ENCODE measurements around the gene RIIAD1. TPM values are rescaled to one million over a fixed set of nuclear protein-coding genes. Genes with fewer than 3 reads are reported as not detected.

The RIIAD1 gene
- total RNA-seq, 1 experiment from 2014 or later = not detected

DNA sequence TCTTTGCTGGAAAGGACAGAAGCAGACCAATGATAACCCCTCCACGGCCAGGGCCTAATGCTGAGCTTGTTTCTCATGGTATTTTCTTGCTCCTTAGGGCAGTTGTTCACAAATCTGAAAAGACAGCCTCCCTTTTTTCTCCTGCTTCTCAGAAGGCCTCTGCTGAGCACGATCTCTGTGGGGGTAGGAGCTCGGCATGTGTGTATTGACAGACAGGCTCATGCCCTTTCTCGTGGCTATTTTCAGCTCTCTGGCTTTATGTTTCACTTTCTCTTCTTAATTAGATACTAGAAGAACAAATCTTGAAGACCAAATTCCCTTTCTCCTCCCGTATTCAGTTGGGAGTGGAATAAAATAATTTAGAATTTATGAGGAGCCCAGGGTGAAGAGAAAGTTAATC lies 768 bp upstream of the RIIAD1 start:
- Histone ChIP-seq H3K9me3 (ENCODE audit: control insufficient read depth, insufficient read depth, low read depth, low read length) (no peaks in the 10 kb centered on the region), H3K4me1 (ENCODE audit: control insufficient read depth, insufficient read depth, low read length) (peaks cover 7% of the 10 kb centered on the region), H3K27ac (ENCODE audit: low read length) (peak overlapping the region; percentile 65), H3K36me3 (ENCODE audit: control insufficient read depth, insufficient read depth, low read length) (no peaks in the 10 kb centered on the region), H3K27me3 (ENCODE audit: control insufficient read depth, insufficient read depth, low read length) (peaks cover 10% of the 10 kb centered on the region), H3K4me3 (ENCODE audit: low read depth in 2 of 2, low read length in 2 of 2) (peak overlapping the region; percentile 47 to 61)
- DNase-seq (ENCODE audit: low read depth, low spot score) (no peak), ATAC-seq (peak; percentile 33)
- intact Hi-C loops (cut with micrococcal nuclease; ENCODE audit: unreplicated experiment) (no loop called here), in situ Hi-C loops (cut with HindIII; ENCODE audit: low pct_unique_long_range_greater_than_20kb, low sequenced_read_pairs) (no loop called here)
- CTCF ChIA-PET = interaction anchor here (0.8 kb wide), 1 partner anchor 127 kb away, joined by 3 read pairs; no protein-coding TSS in a partner anchor
- BruUV-seq (replicated peaks) = no TSS peak
- no peak for TF ChIP-seq SIN3A (IDR thresholded peaks at IDR 0.05; ENCODE audit: borderline replicate concordance, insufficient read depth, low read depth, low read length)
- TF ChIP-seq, protein P1, sequence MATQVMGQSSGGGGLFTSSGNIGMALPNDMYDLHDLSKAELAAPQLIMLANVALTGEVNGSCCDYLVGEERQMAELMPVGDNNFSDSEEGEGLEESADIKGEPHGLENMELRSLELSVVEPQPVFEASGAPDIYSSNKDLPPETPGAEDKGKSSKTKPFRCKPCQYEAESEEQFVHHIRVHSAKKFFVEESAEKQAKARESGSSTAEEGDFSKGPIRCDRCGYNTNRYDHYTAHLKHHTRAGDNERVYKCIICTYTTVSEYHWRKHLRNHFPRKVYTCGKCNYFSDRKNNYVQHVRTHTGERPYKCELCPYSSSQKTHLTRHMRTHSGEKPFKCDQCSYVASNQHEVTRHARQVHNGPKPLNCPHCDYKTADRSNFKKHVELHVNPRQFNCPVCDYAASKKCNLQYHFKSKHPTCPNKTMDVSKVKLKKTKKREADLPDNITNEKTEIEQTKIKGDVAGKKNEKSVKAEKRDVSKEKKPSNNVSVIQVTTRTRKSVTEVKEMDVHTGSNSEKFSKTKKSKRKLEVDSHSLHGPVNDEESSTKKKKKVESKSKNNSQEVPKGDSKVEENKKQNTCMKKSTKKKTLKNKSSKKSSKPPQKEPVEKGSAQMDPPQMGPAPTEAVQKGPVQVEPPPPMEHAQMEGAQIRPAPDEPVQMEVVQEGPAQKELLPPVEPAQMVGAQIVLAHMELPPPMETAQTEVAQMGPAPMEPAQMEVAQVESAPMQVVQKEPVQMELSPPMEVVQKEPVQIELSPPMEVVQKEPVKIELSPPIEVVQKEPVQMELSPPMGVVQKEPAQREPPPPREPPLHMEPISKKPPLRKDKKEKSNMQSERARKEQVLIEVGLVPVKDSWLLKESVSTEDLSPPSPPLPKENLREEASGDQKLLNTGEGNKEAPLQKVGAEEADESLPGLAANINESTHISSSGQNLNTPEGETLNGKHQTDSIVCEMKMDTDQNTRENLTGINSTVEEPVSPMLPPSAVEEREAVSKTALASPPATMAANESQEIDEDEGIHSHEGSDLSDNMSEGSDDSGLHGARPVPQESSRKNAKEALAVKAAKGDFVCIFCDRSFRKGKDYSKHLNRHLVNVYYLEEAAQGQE (IDR thresholded peaks at IDR 0.05; ENCODE audit: insufficient read depth in 1 of 2, low read depth in 2 of 2, low read length in 1 of 2) = no peak
- TF ChIP-seq TCF7L2 (IDR thresholded peaks at IDR 0.05; ENCODE audit: low read depth, low read length) = no peak
- TF ChIP-seq, protein P2, sequence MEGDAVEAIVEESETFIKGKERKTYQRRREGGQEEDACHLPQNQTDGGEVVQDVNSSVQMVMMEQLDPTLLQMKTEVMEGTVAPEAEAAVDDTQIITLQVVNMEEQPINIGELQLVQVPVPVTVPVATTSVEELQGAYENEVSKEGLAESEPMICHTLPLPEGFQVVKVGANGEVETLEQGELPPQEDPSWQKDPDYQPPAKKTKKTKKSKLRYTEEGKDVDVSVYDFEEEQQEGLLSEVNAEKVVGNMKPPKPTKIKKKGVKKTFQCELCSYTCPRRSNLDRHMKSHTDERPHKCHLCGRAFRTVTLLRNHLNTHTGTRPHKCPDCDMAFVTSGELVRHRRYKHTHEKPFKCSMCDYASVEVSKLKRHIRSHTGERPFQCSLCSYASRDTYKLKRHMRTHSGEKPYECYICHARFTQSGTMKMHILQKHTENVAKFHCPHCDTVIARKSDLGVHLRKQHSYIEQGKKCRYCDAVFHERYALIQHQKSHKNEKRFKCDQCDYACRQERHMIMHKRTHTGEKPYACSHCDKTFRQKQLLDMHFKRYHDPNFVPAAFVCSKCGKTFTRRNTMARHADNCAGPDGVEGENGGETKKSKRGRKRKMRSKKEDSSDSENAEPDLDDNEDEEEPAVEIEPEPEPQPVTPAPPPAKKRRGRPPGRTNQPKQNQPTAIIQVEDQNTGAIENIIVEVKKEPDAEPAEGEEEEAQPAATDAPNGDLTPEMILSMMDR (IDR thresholded peaks at IDR 0.05) = no peak
- POLR2A ChIA-PET = interaction anchor here (0.5 to 1.2 kb wide), 4 partner anchors 21 to 181 kb away, joined by 3 to 21 read pairs (median 4); no protein-coding TSS in a partner anchor

DNA sequence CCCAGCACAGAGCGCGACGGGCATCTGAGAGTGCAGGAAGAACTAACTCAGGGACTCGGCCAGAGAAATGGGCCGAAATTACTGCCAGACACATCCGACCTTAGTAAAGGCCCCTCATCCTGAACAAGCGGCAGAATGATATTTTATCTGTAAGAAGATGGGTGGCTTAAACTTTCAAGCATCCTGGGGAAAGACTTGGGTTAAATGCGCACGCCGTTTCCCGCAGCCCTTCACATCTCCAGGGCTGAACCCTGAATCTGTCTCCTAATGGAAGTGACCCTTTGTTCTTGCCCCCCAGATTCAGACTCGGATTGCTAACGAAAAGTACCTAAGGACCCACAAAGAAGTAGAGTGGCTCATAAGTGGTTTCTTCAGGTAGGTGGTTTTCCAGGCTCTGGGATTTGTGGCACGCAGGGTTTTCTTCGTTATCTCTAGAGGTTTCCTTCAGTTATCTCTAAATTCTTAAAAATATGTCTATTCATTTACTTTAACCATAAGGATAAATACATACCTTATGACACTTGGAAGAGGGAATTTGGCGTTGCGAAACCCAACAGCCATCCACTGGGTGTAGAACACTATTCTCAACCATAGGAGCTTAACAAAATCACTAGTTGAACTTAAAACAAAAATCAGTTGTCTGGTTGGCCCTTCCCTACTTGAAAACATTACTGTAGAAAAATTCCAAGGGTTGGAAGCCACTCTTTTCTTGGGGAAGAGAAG lies 627 bp downstream of the RIIAD1 start:
- Histone ChIP-seq H3K4me1 (ENCODE audit: control insufficient read depth, insufficient read depth, low read length) (peaks cover 7% of the 10 kb centered on the region), H3K9me3 (ENCODE audit: control insufficient read depth, insufficient read depth, low read depth, low read length) (no peaks in the 10 kb centered on the region), H3K4me3 (ENCODE audit: low read depth in 2 of 2, low read length in 2 of 2) (peak overlapping the region; percentile 47 to 61), H3K27ac (ENCODE audit: low read length) (no peak overlapping the region), H3K27me3 (ENCODE audit: control insufficient read depth, insufficient read depth, low read length) (peaks cover 10% of the 10 kb centered on the region), H3K36me3 (ENCODE audit: control insufficient read depth, insufficient read depth, low read length) (no peaks in the 10 kb centered on the region)
- DNase-seq (ENCODE audit: low read depth, low spot score) (no peak), ATAC-seq (no peak)
- in situ Hi-C loops (cut with HindIII; ENCODE audit: low pct_unique_long_range_greater_than_20kb, low sequenced_read_pairs) (no loop called here), intact Hi-C loops (cut with micrococcal nuclease; ENCODE audit: unreplicated experiment) (no loop called here)
- ChIA-PET CTCF (no interaction called here), POLR2A (interaction anchor here (0.6 kb wide), 1 partner anchor 75 kb away, joined by 7 read pairs; no protein-coding TSS in a partner anchor)
- TF ChIP-seq TCF7L2 (IDR thresholded peaks at IDR 0.05; ENCODE audit: low read depth, low read length) (no peak), POLR2AphosphoS5 (IDR thresholded peaks at IDR 0.05; ENCODE audit: low read depth, low read length) (no peak)
- TF ChIP-seq, protein P1 (IDR thresholded peaks at IDR 0.05; ENCODE audit: insufficient read depth in 1 of 2, low read depth in 2 of 2, low read length in 1 of 2) = no peak
- TF ChIP-seq, protein P2 (IDR thresholded peaks at IDR 0.05) = no peak
- BruUV-seq (replicated peaks) = no TSS peak

Data from Panc1 (cell line).